Liver (tissue), 9 donors: ENCODE results near the gene CST7. TPM values are rescaled to one million over a fixed set of nuclear protein-coding genes. Genes with fewer than 3 reads are reported as not detected.
A peak's percentile ranks its signal among the peaks of the same experiment; 100 is the strongest.

Experiments used
- DNase-seq: peaks from one replicate; pipeline ENCODE4 v3.0.0-alpha.2; 2017; ENCODE audit warnings: low spot score
- H3K27ac ChIP-seq, 2 donors: one replicate each; pipeline ENCODE4 v1.7.0; 2013; ENCODE audit warnings: inconsistent platforms in 2 of 2, low read length in 2 of 2, control low read depth in 1 of 2, low read depth in 1 of 2, mild to moderate bottlenecking in 1 of 2
- H3K27me3 ChIP-seq, 4 donors: one replicate each; pipeline versions ENCODE4 v1.6.1 to v1.7.0; 2013; ENCODE audit warnings: low read length in 3 of 4, inconsistent platforms in 1 of 4, mild to moderate bottlenecking in 1 of 4, moderate library complexity in 1 of 4; ENCODE audit not compliant: control insufficient read depth in 4 of 4, insufficient read depth in 4 of 4
- H3K36me3 ChIP-seq, 4 donors: one replicate each; pipeline versions ENCODE4 v1.6.1 to v1.7.0; 2013; ENCODE audit warnings: low read length in 3 of 4, mild to moderate bottlenecking in 3 of 4, low read depth in 1 of 4, moderate library complexity in 1 of 4; ENCODE audit not compliant: control insufficient read depth in 4 of 4, insufficient read depth in 3 of 4
- H3K4me1 ChIP-seq, 4 donors: one replicate each; pipeline versions ENCODE4 v1.6.1 to v1.7.0; 2013; ENCODE audit warnings: low read length in 3 of 4, mild to moderate bottlenecking in 3 of 4, moderate library complexity in 1 of 4; ENCODE audit not compliant: control insufficient read depth in 4 of 4, insufficient read depth in 4 of 4
- H3K4me3 ChIP-seq, 3 donors: one replicate each; pipeline versions ENCODE4 v1.6.1 to v1.7.0; 2013; ENCODE audit warnings: low read length in 3 of 3, control low read depth in 1 of 3, low read depth in 1 of 3, mild to moderate bottlenecking in 1 of 3
- H3K9ac ChIP-seq, 2 donors: one replicate each; pipeline ENCODE4 v1.7.0; 2013; ENCODE audit warnings: low read length in 2 of 2, mild to moderate bottlenecking in 2 of 2, moderate library complexity in 2 of 2, control low read depth in 1 of 2, low read depth in 1 of 2
- H3K9me3 ChIP-seq, 4 donors: one replicate each; pipeline versions ENCODE4 v1.6.1 to v1.7.0; 2013; ENCODE audit warnings: low read length in 3 of 4; ENCODE audit not compliant: control insufficient read depth in 4 of 4
- FOXA1 ChIP-seq: IDR thresholded peaks from 2 replicates; pipeline ENCODE4 v1.6.1; 2016; ENCODE audit warnings: antibody characterized with exemption
- FOXA2 ChIP-seq: IDR thresholded peaks from 2 replicates; pipeline ENCODE4 v1.6.1; 2016; ENCODE audit warnings: antibody characterized with exemption
- GABPA ChIP-seq, 2 donors: IDR thresholded peaks in 1 of 2; conservative IDR thresholded peaks in 1 of 2; 2 replicates each; pipeline ENCODE4 v1.6.1; 2016; ENCODE audit warnings: antibody characterized with exemption in 2 of 2, mild to moderate bottlenecking in 1 of 2, moderate library complexity in 1 of 2
- HNF4A ChIP-seq, 2 donors: conservative IDR thresholded peaks; 2 replicates each; pipeline ENCODE4 v1.6.1; 2016; ENCODE audit warnings: antibody characterized with exemption in 2 of 2, mild to moderate bottlenecking in 2 of 2
- HNF4G ChIP-seq: IDR thresholded peaks from 2 replicates; pipeline ENCODE4 v1.6.1; 2016; ENCODE audit warnings: antibody characterized with exemption
- JUND ChIP-seq, 2 donors: IDR thresholded peaks; 2 replicates each; pipeline ENCODE4 v1.6.1; 2016; ENCODE audit warnings: antibody characterized with exemption in 2 of 2
- NR2F2 ChIP-seq: IDR thresholded peaks from 2 replicates; pipeline ENCODE4 v1.6.1; 2016; ENCODE audit warnings: antibody characterized with exemption
- RAD21 ChIP-seq, 2 donors: IDR thresholded peaks; 2 replicates each; pipeline ENCODE4 v1.6.1; 2016; ENCODE audit warnings: antibody characterized with exemption in 2 of 2, mild to moderate bottlenecking in 2 of 2
- RXRA ChIP-seq, 2 donors: IDR thresholded peaks; 2 replicates each; pipeline ENCODE4 v1.6.1; 2017 to 2018; ENCODE audit warnings: antibody characterized with exemption in 2 of 2, mild to moderate bottlenecking in 1 of 2
- SP1 ChIP-seq: IDR thresholded peaks from 2 replicates; pipeline ENCODE4 v1.6.1; 2018; ENCODE audit warnings: antibody characterized with exemption, mild to moderate bottlenecking
- TAF1 ChIP-seq: conservative IDR thresholded peaks from 2 replicates; pipeline ENCODE4 v1.6.1; 2016; ENCODE audit warnings: antibody characterized with exemption, mild to moderate bottlenecking
- YY1 ChIP-seq: IDR thresholded peaks from 2 replicates; pipeline ENCODE4 v1.6.1; 2016; ENCODE audit warnings: antibody characterized with exemption, mild to moderate bottlenecking
- WGBS: extraction: QIAGEN DNeasy Blood & Tissue Kit; methylation state at CpG from one replicate; pipeline ENCODE4 v1.1.7; 2013; 5-methylcytosine and 5-hydroxymethylcytosine counted together
- polyA plus RNA-seq, 2 donors: library from polyadenylated mRNA; stranded (reverse) in 1 of 2; unstranded in 1 of 2; fragments of 200-250 nt in 1 of 2; fragments of >200 nt in 1 of 2; fragmentation: Nextera tagmentation in 1 of 2; extraction: Ambion mirVana in 1 of 2; gene quantifications; one replicate each; pipeline versions ENCODE4 v1.2.1 to v1.2.3, GENCODE V29; 2013 to 2015
- total RNA-seq, 2 donors: library from RNA; depleted of rRNA; stranded (reverse); fragments of >200 nt; gene quantifications; one replicate each; pipeline ENCODE4 v1.2.3, GENCODE V29; 2014
- TF ChIP-seq, protein P1 (sequence below): IDR thresholded peaks from 2 replicates; pipeline ENCODE4 v1.6.1; 2016; ENCODE audit warnings: antibody characterized with exemption
- TF ChIP-seq, protein P2 (sequence below): fragments of 150-350 bp; IDR thresholded peaks from 2 replicates; pipeline ENCODE4 v1.5.1; 2017; ENCODE audit warnings: improper control_type of control experiment, low read depth, low read length; ENCODE audit not compliant: missing input control
- TF ChIP-seq, protein P3 (sequence below): IDR thresholded peaks from 2 replicates; pipeline ENCODE4 v1.6.1; 2016; ENCODE audit warnings: antibody characterized with exemption, mild to moderate bottlenecking
- TF ChIP-seq, protein P4 (sequence below): IDR thresholded peaks from 2 replicates; pipeline ENCODE4 v1.6.1; 2016; ENCODE audit warnings: antibody characterized with exemption
- TF ChIP-seq, protein P5 (sequence below): IDR thresholded peaks from 2 replicates; pipeline ENCODE4 v1.6.1; 2016; ENCODE audit warnings: antibody characterized with exemption
- donor health status: healthy.
- donor health status: healthy.
- donor health status: healthy.
- donor health status: healthy.
- donor health status: healthy.

Gene CST7
- total and polyA plus RNA-seq, 4 donors: 1.5 to 15.1 (median 2.7) TPM

DNA sequence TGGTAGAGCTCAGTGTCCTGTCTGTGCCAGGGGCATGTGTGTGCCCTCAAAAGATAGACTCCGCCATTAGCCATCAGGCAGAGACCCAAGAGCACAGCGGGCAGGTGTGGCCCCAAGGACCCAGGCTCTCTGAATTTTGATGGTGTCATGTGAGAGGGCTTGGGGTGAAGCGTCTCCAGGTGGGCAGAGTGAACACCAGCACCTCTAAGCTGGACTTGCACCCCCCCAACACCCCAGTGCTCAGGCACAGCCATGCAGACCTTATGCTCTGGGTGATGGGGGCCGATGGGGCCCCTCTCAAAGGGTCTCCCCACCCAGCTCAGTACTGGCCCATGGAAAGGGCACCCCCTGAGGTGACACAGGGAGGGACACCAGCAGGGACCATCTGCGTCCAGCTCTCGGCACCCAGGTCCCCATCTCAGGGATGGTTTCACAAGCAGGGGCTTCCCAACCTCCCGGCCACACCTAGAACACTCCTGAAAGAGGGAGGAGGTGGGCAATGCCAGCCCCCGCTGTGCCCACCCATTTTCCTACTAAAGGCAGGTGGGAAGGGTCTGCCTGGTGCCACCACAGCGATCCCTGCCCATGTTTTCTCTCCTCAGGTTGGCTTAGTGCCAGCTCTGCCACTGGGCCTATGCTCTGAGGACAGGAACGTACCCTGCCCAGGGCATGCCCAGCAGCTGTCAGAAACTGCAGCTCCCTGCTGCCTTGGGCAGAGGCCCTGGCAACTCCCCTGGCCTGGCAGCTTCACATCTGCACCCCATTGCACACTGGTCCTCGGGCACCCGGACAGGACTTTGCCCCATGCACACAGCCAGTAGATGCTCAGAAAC, 3.5 kb downstream of the CST7 start:
- Histone ChIP-seq H3K27ac (peak overlapping the region in 1 of 2 donors; percentile 6), H3K36me3 (peaks cover 8 to 13% (median 10%) of the 10 kb centered on the region in 4 donors), H3K27me3 (no peaks in the 10 kb centered on the region), H3K4me3 (no peak overlapping the region), H3K4me1 (peaks cover 0 to 27% (median 17%) of the 10 kb centered on the region in 4 donors), H3K9ac (peak overlapping the region in 1 of 2 donors; percentile 22), H3K9me3 (no peaks in the 10 kb centered on the region)
- WGBS: 63% methylated on average over 12 of the region's 12 CpGs
- peak; percentile 33 for DNase-seq
- no peak for TF ChIP-seq YY1
- no peak for TF ChIP-seq TAF1
- peak; percentile 85 for TF ChIP-seq HNF4A (conservative IDR thresholded peaks at IDR 0.05)
- TF ChIP-seq GABPA (IDR thresholded peaks at IDR 0.05 in 1 of 2, conservative IDR thresholded peaks at IDR 0.05 in 1 of 2): no peak
- TF ChIP-seq, protein P1, sequence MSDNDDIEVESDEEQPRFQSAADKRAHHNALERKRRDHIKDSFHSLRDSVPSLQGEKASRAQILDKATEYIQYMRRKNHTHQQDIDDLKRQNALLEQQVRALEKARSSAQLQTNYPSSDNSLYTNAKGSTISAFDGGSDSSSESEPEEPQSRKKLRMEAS: peak; percentile 38
- TF ChIP-seq FOXA1: no peak
- TF ChIP-seq RXRA (IDR thresholded peaks at IDR 0.05): peak; percentile 27 to 54
- no peak for TF ChIP-seq JUND (IDR thresholded peaks at IDR 0.05)
- peak in 1 of 2 donors; percentile 38 for TF ChIP-seq RAD21 (IDR thresholded peaks at IDR 0.05)
- TF ChIP-seq, protein P2, sequence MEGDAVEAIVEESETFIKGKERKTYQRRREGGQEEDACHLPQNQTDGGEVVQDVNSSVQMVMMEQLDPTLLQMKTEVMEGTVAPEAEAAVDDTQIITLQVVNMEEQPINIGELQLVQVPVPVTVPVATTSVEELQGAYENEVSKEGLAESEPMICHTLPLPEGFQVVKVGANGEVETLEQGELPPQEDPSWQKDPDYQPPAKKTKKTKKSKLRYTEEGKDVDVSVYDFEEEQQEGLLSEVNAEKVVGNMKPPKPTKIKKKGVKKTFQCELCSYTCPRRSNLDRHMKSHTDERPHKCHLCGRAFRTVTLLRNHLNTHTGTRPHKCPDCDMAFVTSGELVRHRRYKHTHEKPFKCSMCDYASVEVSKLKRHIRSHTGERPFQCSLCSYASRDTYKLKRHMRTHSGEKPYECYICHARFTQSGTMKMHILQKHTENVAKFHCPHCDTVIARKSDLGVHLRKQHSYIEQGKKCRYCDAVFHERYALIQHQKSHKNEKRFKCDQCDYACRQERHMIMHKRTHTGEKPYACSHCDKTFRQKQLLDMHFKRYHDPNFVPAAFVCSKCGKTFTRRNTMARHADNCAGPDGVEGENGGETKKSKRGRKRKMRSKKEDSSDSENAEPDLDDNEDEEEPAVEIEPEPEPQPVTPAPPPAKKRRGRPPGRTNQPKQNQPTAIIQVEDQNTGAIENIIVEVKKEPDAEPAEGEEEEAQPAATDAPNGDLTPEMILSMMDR: no peak
- TF ChIP-seq FOXA2: no peak
- TF ChIP-seq SP1: peak; percentile 58
- TF ChIP-seq HNF4G: peak; percentile 61

DNA sequence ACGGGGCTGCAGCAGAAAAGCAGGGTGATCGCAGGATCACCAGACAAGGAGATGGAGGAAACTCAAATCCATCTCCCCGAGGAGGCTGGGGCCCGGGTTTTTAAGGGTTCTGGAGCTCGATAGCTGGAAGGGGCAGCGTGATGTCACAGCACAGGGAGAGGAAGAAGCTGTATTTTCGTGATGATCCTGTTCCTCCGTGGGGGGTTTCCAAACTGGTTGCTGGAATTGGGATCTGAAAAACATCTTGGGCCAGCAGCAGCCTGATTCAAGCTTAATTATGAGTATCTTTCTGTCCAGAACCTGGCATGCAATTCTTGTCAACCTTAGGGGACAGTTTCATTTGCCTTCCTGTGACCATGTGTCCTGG, 4.1 kb downstream of the CST7 start:
- TF ChIP-seq, protein P3, sequence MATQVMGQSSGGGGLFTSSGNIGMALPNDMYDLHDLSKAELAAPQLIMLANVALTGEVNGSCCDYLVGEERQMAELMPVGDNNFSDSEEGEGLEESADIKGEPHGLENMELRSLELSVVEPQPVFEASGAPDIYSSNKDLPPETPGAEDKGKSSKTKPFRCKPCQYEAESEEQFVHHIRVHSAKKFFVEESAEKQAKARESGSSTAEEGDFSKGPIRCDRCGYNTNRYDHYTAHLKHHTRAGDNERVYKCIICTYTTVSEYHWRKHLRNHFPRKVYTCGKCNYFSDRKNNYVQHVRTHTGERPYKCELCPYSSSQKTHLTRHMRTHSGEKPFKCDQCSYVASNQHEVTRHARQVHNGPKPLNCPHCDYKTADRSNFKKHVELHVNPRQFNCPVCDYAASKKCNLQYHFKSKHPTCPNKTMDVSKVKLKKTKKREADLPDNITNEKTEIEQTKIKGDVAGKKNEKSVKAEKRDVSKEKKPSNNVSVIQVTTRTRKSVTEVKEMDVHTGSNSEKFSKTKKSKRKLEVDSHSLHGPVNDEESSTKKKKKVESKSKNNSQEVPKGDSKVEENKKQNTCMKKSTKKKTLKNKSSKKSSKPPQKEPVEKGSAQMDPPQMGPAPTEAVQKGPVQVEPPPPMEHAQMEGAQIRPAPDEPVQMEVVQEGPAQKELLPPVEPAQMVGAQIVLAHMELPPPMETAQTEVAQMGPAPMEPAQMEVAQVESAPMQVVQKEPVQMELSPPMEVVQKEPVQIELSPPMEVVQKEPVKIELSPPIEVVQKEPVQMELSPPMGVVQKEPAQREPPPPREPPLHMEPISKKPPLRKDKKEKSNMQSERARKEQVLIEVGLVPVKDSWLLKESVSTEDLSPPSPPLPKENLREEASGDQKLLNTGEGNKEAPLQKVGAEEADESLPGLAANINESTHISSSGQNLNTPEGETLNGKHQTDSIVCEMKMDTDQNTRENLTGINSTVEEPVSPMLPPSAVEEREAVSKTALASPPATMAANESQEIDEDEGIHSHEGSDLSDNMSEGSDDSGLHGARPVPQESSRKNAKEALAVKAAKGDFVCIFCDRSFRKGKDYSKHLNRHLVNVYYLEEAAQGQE: no peak
- TF ChIP-seq HNF4A (conservative IDR thresholded peaks at IDR 0.05): no peak
- no peak for TF ChIP-seq HNF4G
- no peak for TF ChIP-seq JUND (IDR thresholded peaks at IDR 0.05)
- no peak for TF ChIP-seq GABPA (IDR thresholded peaks at IDR 0.05 in 1 of 2, conservative IDR thresholded peaks at IDR 0.05 in 1 of 2)
- TF ChIP-seq, protein P1: no peak
- TF ChIP-seq, protein P4, sequence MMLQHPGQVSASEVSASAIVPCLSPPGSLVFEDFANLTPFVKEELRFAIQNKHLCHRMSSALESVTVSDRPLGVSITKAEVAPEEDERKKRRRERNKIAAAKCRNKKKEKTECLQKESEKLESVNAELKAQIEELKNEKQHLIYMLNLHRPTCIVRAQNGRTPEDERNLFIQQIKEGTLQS: no peak
- TF ChIP-seq YY1: no peak
- TF ChIP-seq, protein P5, sequence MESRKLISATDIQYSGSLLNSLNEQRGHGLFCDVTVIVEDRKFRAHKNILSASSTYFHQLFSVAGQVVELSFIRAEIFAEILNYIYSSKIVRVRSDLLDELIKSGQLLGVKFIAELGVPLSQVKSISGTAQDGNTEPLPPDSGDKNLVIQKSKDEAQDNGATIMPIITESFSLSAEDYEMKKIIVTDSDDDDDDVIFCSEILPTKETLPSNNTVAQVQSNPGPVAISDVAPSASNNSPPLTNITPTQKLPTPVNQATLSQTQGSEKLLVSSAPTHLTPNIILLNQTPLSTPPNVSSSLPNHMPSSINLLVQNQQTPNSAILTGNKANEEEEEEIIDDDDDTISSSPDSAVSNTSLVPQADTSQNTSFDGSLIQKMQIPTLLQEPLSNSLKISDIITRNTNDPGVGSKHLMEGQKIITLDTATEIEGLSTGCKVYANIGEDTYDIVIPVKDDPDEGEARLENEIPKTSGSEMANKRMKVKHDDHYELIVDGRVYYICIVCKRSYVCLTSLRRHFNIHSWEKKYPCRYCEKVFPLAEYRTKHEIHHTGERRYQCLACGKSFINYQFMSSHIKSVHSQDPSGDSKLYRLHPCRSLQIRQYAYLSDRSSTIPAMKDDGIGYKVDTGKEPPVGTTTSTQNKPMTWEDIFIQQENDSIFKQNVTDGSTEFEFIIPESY: no peak
- no peak for TF ChIP-seq RXRA (IDR thresholded peaks at IDR 0.05)
- no peak for TF ChIP-seq NR2F2
- no peak for TF ChIP-seq SP1
- Histone ChIP-seq H3K27me3 (no peaks in the 10 kb centered on the region), H3K4me3 (no peak overlapping the region), H3K9me3 (no peaks in the 10 kb centered on the region), H3K9ac (no peak overlapping the region), H3K27ac (no peak overlapping the region), H3K4me1 (peaks cover 0 to 27% (median 17%) of the 10 kb centered on the region in 4 donors), H3K36me3 (peaks cover 8 to 18% (median 13%) of the 10 kb centered on the region in 4 donors)
- 64% methylated on average over 8 of the region's 8 CpGs for WGBS
- DNase-seq: no peak
